Stimulated activated CD8-positive, alpha-beta memory T cell treated with anti-CD3 and anti-CD28 coated beads, Interleukin-12 subunit alpha, Interleukin-12 subunit beta, amount 100 ng/mL, for 24 hours (primary cell): ENCODE measurements around the gene TGM3.

Source experiments
- DNase-seq: peaks from one replicate; pipeline ENCODE4 v3.0.0-alpha.2; 2020; ENCODE audit errors: extremely low read depth

The TGM3 gene

GRCh38 chr20:2379511-2380229, 83.9 kb downstream of the TGM3 start:
- DNase-seq = no peak

- DNase-seq = no peak
These were observed 84.8 kb downstream of the TGM3 start, which contains the start of gene TGM6 for GRCh38 chr20:2380601-2381000. Gene TGM6 (plus strand): TSS chr20:2380901. CDS start chr20:2380969, 68 bp downstream.

GRCh38 chr20:2381303-2381702, 85.5 kb downstream of the TGM3 start:
- DNase-seq = no peak

DNA sequence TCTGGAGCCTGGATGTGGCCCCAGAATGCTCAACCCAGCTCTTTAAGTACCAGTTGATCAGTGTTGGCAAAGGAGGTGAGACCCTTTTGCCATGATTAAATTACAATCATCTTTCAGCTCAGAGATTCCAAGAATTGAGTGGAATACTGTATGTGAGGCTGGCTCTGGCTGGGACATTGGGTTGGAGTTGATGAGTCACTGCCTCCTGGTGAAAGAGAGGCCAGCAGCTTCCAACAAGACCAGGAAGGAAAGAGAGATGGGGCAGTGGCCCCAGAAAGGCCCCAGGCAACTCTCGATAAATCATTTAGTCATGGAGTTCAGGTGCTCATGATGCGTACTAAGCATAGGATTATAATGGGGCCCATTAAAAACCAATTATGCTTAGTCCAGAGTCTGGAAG, 87.0 kb downstream of the TGM3 start:
- DNase-seq = no peak

GRCh38 chr20:2385026-2385425, 89.2 kb downstream of the TGM3 start:
- no peak for DNase-seq

DNA sequence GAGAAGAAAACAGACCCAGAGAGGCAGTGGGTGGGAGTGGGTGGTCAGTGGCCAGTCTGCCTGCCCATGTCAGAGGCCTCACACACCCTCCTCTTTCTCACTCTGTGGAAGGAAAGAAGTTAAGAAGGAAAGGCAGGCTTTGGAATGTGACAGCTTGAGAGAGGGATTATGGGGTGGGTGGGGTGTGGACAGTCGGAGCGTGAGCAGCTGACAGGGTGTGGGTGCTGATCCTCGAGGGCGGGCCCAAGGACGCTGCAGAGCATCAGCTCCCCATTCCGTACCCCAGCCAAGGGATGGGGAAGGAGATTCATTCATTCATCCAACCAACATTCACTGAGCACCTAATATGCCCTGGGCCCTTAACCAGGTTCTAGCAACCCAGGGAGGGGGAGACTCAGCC, 89.7 kb downstream of the TGM3 start:
- DNase-seq = no peak

DNA sequence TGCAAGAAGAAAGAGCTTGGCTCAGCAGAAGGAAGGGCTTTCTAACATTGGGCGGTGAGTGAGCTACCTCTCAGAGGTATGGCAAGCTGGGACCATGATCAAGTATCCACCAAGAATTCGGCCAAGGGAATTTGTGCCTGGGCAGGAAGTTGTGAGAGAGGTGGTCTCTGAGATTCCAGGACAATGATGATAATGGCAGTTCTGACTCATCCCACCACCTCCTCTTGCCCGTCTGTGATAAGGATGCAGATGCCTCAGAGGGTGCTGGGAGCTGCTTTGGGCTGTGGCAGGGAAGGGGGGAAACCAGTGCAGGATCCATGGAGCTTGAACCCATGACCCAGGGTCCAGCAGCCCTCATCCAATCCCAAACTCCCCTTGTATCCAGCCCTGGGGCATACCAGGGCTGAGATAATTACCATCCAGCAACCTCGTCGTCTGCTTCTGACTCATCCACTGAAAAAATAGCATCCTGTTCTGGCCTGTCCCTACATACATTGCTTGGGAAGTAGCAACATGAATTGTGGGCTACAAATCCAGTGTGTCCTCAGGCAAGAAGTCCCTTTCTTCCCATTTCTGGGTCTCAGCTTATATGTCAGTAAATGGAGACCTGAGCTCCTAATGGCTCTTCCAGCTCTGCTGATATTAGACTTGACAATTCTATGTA, 90.8 kb downstream of the TGM3 start:
- DNase-seq = no peak

GRCh38 chr20:2387180-2387577, 91.4 kb downstream of the TGM3 start:
- peak; percentile 5 for DNase-seq

- no peak for DNase-seq
These were observed 91.8 kb downstream of the TGM3 start for GRCh38 chr20:2387580-2387979.
